Type B pancreatic cell (in vitro differentiated cells): ENCODE data around the gene NAT9. TPM values are rescaled to one million over a fixed set of nuclear protein-coding genes. Genes with fewer than 3 reads are reported as not detected.

Experiments
- DNase-seq: peaks from one replicate; pipeline ENCODE4 v3.0.0; 2021; ENCODE audit warnings: mixed read lengths; ENCODE audit not compliant: unreplicated experiment; ENCODE audit errors: extremely low spot score
- H3K27ac Mint-ChIP-seq: 2 replicates; pipeline ENCODE4 v1.8.0; 2021; ENCODE audit warnings: mild to moderate bottlenecking, mixed read lengths
- H3K27me3 Mint-ChIP-seq: 2 replicates; pipeline ENCODE4 v1.8.0; 2021; ENCODE audit warnings: mixed read lengths
- H3K36me3 Mint-ChIP-seq: 2 replicates; pipeline ENCODE4 v1.8.0; 2021; ENCODE audit warnings: mixed read lengths
- H3K4me1 Mint-ChIP-seq: one replicate; pipeline ENCODE4 v1.8.0; 2021; ENCODE audit warnings: mixed read lengths; ENCODE audit not compliant: unreplicated experiment
- H3K4me3 Mint-ChIP-seq: 2 replicates; pipeline ENCODE4 v1.8.0; 2021; ENCODE audit warnings: mild to moderate bottlenecking, mixed read lengths
- H3K9me3 Mint-ChIP-seq: 2 replicates; pipeline ENCODE4 v1.8.0; 2021; ENCODE audit warnings: mixed read lengths
- total RNA-seq: library from RNA; stranded (reverse); gene quantifications from 2 replicates; pipeline ENCODE4 v1.2.1, GENCODE V29; 2021; ENCODE audit warnings: low replicate concordance
- TF ChIP-seq, protein P1 (sequence below): fragments of 200-600 bp; sonication (generic); conservative IDR thresholded peaks from 2 replicates; pipeline ENCODE4 v1.5.0; 2021; ENCODE audit warnings: antibody characterized with exemption, mild to moderate bottlenecking

The NAT9 gene
- total RNA-seq, 1 donor from 2014 or later = 67.2 TPM

DNA sequence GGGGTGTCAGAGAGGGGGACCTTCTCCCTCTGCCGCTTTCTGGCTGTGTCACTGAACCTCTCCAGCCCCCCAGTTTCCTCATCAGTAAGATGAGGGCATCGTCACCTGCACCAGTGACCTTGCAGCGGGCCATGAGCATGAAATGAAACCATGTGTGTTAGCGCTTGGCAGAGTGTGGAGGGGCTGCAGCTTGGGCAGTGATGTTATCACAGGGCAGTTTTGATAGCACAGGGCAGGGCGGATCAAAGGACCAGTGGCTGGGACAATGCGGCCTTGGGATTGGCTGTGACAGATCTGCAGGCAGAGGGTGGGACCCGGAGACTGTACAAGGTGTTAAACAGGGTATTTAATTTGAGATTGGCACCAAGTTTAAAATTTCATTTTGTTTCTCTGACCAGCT is 38.9 kb upstream of the NAT9 start:
- no peak overlapping the region for H3K4me3 Mint-ChIP-seq
- no peak for DNase-seq
- peaks cover 19% of the 10 kb centered on the region for H3K4me1 Mint-ChIP-seq
- H3K27me3 Mint-ChIP-seq = no peaks in the 10 kb centered on the region
- H3K36me3 Mint-ChIP-seq = peaks cover 2% of the 10 kb centered on the region
- H3K27ac Mint-ChIP-seq = no peak overlapping the region
- TF ChIP-seq, protein P1, sequence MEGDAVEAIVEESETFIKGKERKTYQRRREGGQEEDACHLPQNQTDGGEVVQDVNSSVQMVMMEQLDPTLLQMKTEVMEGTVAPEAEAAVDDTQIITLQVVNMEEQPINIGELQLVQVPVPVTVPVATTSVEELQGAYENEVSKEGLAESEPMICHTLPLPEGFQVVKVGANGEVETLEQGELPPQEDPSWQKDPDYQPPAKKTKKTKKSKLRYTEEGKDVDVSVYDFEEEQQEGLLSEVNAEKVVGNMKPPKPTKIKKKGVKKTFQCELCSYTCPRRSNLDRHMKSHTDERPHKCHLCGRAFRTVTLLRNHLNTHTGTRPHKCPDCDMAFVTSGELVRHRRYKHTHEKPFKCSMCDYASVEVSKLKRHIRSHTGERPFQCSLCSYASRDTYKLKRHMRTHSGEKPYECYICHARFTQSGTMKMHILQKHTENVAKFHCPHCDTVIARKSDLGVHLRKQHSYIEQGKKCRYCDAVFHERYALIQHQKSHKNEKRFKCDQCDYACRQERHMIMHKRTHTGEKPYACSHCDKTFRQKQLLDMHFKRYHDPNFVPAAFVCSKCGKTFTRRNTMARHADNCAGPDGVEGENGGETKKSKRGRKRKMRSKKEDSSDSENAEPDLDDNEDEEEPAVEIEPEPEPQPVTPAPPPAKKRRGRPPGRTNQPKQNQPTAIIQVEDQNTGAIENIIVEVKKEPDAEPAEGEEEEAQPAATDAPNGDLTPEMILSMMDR = no peak
- H3K9me3 Mint-ChIP-seq = no peaks in the 10 kb centered on the region

DNA sequence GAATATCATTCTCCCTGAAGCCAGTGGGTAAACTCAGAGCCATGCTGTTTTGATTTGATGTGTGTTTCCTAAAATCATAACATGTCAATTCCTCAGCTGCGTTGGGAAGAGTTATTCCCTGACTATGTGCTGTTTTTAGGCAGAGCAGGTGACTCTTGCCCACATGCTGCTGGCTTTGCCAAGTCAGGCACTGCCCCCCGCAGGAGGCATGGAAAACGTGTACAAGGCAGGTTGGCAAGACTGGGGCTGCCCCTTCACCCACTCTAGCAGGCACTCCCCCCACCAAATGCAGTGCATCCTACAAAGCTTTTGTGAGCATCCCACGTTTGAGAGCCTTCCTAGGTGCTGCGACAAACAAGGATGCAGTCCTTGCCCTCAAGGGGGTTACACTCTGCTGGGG is 38.3 kb upstream of the NAT9 start:
- Mint-ChIP-seq H3K9me3 (no peaks in the 10 kb centered on the region), H3K27me3 (no peaks in the 10 kb centered on the region), H3K4me1 (peaks cover 19% of the 10 kb centered on the region), H3K36me3 (peaks cover 4% of the 10 kb centered on the region), H3K27ac (no peak overlapping the region), H3K4me3 (no peak overlapping the region)
- no peak for DNase-seq
- TF ChIP-seq, protein P1 = no peak

DNA sequence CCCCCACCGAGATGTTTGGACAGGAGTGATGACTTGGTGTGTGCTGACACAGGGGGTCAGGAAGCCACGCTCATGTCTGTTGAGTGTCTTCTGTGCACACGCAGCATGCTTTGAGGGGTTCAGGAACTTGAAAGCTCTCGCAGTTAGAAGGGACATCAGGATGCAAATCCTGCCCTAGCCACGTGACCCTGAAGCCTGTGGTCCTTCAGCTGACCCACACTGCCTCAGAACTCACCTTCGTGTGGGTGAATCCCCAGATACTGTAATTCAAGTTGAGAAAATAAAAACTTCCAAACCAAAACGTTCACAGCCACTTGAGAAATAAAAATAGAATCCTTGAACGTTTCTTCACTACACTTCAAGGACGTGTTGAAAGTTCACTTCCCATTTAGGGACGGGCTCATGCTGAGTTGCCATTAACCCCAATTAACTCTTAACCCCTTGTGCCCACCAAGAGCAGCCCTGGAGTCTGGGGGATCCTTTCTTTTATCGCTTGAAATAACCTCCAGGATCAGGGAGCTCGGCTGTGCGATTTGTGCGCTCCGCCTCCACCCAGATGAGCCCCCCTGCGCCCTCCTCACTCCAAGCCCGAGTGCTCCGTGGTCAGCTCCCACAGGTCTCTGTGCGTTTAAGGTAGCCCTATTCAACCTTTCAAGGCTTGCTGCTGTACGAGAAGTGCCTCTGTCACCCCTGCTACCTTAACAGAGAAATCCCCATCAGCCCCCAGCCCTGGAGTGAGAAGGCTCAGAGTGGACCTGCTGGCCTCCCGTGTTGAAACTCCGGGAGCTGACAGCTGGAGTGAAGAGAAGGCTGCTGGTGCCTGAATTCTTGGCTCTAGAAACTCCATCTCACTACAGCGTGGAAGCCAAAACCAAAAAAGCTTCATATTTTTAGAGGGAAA is 36.2 kb upstream of the NAT9 start:
- no peak for DNase-seq
- Mint-ChIP-seq H3K4me3 (peak overlapping the region; percentile 68), H3K9me3 (no peaks in the 10 kb centered on the region), H3K36me3 (peaks cover 4% of the 10 kb centered on the region), H3K27me3 (no peaks in the 10 kb centered on the region), H3K4me1 (peaks cover 19% of the 10 kb centered on the region), H3K27ac (no peak overlapping the region)
- TF ChIP-seq, protein P1 = no peak

DNA sequence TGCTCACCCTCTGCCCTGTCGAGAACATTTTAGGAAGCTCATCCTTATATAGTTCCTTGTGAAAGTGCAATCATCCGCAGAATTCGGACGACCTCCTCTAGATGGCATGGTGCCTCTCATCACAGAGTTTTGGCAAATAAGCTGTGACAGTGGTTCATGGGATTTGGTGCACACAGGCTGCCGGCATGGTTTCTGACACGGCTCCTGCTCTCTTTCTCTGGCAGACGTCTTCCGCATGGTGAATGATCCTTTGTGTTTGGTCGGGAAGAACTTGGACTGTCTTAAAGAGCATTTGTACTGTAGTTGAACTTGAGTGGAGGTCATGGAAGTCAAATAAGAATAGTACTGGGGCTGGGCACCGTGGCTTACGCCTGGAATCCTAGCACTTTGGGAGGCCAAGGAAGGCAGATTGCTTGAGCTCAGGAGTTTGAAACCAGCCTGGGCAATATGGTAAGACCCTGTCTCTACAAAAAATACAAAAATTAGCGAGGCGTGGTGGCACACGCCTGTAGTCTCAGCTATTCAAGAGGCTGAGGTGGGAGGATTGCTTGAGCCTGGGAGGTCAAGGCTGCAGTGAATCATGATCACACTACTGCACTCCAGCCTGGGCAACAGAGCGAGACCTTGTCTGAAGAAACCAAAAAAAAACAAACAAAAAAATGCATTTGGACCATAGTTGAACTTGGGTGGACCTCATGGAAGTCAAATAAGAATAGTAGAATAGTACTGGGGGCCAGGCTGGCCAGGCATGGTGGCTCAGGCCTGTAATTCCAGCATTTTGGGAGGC is 34.7 kb upstream of the NAT9 start:
- H3K27ac Mint-ChIP-seq = no peak overlapping the region
- DNase-seq = no peak
- peaks cover 19% of the 10 kb centered on the region for H3K4me1 Mint-ChIP-seq
- H3K9me3 Mint-ChIP-seq = no peaks in the 10 kb centered on the region
- TF ChIP-seq, protein P1 = no peak
- H3K4me3 Mint-ChIP-seq = no peak overlapping the region
- H3K36me3 Mint-ChIP-seq = peaks cover 4% of the 10 kb centered on the region
- H3K27me3 Mint-ChIP-seq = no peaks in the 10 kb centered on the region

DNA sequence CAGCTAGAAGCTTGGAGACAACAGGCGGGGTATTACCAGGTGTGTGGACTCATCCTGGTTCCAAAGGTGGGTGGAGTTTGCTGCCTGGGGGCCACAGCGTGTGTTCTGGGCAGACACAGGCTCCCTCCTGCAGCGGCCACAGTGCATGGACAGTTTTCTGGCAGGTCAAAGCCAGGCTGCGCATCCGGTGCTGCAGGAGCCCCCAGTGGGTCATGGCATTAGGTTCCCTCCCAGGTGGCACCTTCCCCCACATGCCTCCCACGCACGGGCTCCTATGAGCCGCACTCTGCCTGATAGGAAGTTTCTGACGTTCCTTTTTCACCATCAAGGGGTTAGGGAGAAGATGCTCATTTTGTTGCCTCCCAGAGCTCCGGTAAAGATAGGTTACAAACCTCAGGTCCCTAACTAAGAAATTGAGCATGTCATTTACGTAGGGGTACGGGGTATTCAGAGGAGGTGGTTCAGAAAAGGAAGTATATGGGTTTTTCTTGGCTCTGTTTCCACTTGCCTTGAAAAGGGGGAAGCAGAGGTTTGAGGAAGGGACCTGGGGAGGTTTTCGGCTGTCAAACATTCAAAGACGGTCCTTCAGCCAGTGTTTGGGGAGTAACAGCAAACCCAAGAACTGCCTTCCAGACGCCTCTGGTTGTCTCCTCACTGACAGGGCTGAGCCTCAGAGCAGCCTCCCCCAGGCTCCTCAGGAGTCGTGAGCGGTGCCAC is 32.7 kb upstream of the NAT9 start:
- no peak overlapping the region for H3K27ac Mint-ChIP-seq
- peaks cover 12% of the 10 kb centered on the region for H3K4me1 Mint-ChIP-seq
- H3K4me3 Mint-ChIP-seq = no peak overlapping the region
- H3K27me3 Mint-ChIP-seq = no peaks in the 10 kb centered on the region
- TF ChIP-seq, protein P1 = no peak
- no peak for DNase-seq
- H3K36me3 Mint-ChIP-seq = peaks cover 4% of the 10 kb centered on the region
- no peaks in the 10 kb centered on the region for H3K9me3 Mint-ChIP-seq
